Activated CD8-positive, alpha-beta memory T cell treated with anti-CD3 and anti-CD28 coated beads, Interleukin-2, amount 50 U/mL, for 4 hours (primary cell): ENCODE data around the gene KNDC1.

ENCODE experiments used
- DNase-seq: peaks from one replicate; pipeline ENCODE4 v3.0.0-alpha.2; 2020

Gene KNDC1

DNA sequence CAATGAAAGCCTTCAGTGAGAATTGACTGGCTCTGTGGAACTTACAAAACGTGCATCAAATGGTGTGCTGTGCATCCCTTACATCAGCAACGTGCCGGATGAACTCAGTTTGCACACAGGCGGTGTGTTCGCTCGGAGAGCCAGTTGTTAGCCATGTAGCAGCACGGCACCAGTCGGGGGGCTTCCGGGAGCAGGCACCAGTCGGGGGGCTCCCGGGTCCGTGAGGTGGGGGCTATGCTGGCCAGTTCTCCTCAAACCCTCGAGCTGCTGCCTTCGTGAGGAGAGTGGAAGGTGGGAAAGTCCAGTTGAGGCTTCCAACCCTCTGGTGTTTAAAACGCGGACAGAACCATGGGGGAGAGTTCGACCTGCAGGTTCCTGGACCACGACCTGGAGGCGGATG lies 35.1 kb downstream of the KNDC1 start:
- no peak for DNase-seq

DNA sequence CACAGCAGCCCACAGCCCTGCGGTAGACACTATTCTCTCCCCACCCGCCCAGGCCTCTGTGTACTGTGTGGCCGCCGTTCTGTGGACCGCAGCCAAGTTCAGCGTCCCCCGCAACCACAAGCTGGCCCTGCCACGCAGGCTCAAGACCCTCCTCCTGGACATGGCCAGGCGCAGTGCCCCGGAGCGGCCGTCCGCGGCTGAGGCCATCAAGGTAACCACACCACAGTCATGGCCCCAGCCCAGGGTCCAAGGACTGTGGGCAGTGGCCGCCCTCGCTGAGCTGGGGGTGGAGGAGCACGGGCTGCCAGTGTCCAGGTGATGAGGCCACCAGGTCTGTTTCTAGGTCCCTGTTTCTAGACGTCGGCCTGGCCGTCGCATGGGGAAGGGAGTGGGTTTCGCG lies 35.6 kb downstream of the KNDC1 start:
- DNase-seq, result no peak

DNA sequence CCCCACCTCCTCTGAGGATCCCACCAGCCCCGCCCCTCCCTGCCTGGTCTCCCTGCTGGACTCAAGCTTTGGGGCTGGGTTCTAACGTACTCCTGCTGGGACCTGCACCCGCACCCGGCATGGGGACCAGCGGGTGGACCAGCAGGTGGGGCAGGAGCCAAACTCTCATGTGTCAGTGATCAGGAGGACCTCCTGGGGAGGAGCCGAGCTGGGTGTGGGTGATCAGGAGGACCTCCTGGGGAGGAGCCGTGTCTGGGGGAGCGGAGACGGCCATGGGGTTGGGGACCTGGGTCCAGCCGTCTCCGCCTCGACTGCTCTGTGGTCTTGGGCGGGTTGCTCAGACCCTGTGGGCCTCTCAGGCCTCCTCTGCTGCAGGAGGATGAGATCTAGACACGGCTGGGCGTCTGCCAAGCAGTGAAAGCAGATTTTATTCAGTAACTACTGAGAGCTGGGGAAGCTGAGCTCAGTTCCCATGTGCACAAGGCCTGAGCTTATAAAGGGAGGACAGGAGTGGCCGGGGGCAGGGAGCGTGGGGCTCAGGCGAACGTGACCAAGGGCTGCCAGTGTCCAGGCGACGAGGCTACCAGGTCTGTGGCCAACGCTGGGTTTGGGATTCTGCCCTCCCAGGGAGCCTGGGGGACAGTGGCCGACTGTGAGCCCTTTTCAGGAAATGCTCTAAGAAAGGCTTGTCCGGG lies 36.3 kb downstream of the KNDC1 start:
- no peak for DNase-seq

DNA sequence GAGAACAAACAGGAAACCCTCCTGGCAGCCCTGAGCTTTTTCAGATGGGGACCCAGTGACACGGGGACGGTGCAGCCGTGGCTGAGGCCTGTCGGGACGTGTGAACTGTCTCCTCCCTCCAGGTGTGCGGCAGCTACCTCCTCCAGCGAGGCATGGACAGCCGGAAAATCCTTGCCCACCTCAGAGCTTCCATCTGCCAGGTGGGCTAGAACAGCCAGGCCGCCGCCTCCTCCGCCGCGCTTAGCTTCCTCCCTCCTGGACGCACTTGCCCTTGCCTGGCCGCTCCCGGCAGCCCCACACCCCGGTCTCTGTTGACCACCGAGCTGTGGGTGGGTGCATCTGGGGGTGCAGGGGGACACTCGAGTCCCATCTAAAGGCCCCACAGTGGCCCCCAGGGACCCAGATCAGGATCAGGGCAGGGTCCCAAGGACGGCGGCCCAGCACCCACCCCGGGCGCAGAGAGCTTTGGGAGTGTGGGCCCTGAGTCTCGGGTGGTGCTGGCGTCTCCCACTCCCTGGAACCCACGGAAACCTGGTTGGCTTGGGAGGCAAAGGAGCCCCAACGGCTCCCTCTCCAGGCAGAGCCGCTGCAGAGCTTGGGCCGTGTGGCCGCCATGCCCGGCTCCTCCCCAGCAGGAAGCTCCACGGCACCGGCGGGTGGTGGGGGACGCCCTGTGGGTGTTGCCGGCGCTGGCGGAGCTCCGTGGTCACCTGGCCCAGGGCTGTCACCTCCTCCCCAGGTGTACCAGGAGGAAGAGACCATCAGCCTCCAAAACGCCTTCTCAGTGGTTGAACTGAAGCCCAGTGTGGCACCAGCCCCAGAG lies 37.1 kb downstream of the KNDC1 start:
- no peak for DNase-seq

DNA sequence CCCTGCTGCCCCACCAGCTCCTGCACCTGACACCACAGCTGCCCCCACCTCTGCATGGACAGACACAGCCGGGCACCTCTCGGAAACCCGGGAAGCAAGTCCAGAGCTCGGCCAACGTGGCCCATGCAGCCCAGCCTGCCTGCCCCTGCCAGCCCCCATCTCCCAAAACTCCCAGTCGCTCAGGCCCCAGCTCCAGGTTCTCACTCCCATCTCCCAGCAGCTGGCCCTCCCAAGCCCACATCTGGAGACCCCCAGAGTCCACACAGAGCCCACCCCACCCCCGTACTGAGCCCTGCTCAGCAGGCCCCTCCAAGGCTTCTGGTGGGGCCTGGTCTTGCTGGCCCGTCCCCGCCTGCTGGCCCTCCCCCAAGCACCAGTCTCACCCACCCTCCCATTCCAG lies 37.8 kb downstream of the KNDC1 start:
- no peak for DNase-seq

DNA sequence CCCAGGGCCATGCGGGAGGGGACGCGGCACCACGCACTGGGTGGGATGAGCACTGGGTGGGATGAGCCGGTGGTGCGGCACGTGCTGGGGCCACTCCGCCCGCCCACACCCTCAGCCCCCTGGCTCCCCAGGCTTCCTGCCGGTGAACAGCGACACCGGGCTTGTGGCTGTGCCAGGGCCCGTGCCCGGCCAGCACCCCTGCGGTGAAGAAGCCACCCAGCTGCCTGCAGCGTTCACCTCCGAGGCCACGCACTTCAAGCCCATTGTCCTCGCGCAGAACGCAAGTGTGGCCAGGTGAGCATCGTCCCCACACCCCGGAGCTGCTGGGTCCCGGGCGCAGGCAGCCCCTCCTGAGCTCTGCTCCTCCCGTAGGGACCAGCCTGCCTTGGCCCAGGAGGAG lies 38.2 kb downstream of the KNDC1 start:
- DNase-seq, result no peak

DNA sequence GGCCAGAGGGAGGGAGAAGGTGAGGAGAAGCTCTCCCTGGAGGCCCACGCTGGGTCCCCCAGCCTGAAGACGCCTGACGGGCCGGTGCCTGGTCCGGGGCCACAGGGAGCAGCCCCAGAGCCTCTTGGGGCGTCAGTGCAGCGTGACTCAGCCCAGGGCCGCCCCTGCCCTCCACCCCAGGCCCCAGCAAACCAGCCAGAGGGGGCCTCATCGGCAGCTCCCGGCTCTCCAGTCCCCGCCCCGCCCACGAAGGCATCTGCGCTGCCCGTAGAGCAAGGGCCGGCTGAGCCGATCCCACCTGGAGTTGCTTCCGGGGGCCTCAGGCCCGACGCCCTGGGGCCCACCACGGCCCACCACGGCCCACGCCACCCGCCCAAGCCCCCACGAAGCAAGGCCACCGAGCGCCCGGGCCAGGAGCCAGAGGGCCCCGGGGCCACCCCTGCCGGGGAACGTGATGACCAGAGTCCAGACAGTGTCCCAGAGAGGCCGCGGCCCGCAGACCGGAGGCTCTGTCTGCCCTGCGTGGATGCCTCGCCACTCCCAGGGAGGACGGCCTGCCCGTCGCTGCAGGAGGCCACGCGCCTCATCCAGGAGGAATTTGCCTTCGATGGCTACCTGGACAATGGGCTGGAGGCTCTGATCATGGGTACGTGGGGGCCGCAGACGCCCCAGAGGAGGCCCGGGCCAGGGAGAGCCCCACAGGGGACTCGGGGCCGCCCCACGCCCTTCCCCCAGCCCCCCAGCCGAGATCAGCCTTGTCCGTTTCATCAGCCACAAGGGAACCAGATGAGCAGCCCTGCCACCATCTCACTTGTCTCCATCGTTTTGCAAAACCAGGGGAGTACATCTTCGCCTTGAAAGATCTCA lies 38.8 kb downstream of the KNDC1 start:
- no peak for DNase-seq

DNA sequence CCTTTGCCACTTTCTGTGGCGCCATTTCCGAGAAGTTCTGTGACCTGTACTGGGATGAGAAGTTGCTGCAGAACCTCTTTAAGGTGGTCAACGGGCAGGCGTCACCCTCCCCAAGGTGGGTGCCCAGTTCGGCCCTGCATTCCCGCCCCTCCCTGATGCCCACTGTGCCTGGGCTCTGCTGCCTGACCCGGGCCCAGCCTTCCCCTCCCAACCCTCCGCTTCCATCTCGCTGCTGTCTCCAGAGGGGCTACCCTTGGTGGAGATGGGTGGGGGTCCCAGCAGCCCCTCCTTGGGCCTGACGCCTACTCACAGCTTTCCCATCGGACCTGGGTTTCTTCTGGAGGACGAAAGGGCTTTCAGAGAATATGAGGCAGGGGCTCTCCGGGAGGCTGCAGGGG lies 39.5 kb downstream of the KNDC1 start:
- DNase-seq, result no peak

DNA sequence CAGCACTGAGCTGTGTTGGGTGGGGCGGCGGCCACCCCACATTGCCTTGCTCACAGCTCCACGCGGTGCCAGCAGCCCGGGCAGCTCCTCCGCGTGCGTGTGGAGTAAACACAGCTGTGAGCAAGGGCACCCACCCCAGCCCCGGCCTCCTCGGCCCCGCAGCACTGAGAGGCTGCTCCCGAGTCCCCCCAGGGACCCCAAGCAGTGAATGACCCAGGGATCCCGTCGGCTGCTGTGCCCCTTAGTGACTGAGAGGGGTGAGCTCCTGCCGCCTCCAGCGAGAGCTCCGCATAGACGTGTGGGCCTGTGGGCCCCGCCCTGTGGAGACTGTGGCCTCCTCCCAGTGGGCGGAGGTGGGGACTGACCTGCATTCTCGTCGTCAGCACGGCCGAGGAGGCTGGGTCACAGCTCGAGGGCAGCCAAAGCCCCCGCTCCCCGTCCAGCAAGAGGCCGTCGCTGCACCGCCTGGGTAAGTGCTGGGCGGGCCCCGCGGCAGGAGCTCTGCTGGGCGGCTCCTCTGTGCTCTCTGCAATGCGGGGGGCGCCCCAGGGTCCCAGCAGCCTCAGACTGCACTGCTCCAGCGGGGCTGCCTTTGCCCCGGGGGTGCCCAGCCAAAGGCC lies 40.1 kb downstream of the KNDC1 start:
- no peak for DNase-seq

DNA sequence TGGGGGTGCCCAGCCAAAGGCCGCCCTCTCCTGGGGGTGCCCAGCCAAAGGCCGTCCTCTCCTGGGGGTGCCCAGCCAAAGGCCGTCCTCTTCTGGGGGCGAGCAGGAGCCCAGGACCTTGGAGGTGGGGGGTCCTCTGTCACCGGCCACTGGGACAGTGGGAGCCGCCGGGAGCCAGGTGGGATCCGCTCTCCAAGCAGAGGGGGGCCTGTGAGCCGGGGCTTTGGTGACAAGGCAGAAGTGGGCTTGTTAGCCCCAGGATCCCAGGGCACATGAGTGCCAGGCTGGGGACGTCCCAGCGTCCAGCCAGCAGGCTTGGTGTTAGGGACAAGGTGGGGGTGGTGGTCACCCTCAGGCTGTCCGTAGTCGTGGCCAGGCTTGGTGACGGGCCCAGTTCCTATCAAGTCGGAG lies 40.6 kb downstream of the KNDC1 start:
- DNase-seq, result no peak

DNA sequence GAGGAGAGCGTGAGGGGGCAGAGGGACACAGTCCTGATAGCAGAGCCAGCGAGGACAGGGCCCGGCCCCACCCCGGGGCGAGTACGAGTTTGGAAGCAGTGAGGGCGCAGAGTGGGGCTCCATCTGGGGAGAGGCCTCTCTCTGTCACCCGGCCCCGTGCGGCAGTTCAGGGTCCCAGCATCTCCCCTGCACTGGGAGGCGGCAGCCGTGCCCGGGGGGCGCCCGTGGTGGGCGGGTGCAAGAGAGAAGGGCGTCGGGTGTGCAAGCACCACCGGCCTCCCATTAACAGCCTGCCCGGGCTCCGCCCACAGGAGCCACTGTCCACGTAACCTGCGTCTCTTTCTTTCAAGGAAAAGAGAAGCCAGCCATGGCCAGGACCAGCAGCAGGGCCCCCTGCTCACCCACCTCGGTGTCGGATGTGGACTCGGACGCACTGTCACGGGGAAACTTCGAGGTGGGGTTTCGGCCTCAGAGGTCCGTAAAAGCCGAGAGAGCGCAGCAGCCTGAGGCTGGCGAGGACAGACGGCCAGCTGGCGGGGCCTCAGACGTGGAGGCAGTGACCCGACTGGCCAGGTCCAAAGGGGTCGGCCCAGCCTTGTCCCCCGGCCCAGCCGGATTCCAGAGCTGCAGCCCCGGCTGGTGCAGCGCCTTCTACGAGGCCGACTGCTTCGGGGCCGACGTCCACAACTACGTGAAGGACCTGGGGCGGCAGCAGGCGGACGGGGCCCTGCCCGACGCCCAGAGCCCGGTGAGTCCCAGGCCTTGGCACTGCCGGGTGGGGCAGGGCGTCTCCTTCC lies 41.3 kb downstream of the KNDC1 start:
- DNase-seq, result no peak

DNA sequence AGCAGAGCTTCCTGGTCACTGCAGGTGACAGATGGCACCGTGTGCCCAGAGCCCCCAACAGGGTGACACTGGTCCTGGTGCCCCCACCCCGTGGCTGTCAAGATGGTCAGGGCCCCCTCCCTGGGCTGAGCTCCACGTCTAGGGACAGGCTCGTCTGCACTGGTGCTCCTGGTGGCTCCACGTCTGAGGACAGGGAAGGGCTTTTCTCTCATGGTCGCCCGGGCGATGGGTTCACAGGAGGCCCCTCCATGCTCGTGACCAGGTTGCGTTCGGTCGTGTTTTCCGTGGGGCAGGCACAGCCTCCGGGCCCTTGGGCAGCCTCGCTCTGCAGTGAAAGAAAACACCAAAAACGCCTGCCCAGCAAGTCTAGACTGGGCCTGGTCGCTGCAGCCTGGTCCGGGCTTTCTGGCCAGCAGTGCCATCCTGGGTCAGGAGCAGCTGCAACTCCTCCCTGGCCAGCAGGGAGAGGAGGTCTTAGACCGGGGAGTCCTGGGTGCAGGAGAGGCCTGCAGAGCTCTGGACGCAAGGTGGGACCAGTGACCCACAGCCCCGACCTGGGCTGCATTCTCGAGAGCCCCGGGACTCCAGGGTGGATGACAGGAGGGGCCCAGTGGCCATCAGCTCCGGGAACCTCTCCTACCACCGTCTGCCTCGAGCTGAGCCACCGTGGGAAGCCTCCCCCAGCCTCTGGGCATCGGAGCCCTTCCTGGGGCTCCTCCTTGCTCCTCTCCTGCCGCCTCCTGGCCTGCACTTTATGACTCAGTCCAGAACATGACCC lies 42.1 kb downstream of the KNDC1 start:
- no peak for DNase-seq

DNA sequence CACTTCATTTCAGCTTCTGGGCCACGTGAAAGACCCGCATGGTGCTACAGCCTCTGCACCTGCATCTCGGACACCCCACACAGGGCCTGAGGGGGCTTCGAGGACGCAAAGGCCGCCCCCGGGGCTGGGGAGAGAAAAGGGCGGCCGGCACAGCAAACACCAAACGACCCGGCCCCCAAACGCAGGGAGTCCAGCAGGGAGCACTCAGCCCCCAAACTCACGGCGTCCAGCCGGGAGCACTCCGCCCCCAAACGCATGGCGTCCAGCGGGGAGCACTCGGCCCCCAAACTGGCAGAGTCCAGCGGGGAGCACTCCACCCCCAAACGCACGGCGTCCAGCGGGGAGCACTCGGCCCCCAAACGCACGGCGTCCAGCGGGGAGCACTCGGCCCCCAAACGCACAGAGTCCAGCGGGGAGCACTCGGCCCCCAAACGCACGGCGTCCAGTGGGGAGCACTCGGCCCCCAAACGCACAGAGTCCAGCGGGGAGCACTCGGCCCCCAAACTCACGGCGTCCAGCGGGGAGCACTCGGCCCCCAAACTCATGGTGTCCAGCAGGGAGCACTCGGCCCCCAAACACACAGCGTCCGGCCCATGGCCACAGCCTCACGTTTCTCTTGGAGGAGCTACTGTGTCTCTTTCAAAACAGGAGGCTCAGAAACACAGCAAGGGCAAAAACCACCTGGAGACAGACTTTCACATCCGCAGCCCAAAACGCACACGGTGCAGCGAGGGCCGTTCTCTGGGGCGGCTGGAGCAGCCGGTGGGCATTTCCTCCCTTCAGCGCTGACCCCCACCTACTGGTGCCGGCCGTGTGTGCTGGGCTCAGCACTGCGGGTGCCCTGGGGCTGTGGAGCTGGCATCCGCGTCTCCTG lies 43.0 kb downstream of the KNDC1 start:
- DNase-seq, result no peak

DNA sequence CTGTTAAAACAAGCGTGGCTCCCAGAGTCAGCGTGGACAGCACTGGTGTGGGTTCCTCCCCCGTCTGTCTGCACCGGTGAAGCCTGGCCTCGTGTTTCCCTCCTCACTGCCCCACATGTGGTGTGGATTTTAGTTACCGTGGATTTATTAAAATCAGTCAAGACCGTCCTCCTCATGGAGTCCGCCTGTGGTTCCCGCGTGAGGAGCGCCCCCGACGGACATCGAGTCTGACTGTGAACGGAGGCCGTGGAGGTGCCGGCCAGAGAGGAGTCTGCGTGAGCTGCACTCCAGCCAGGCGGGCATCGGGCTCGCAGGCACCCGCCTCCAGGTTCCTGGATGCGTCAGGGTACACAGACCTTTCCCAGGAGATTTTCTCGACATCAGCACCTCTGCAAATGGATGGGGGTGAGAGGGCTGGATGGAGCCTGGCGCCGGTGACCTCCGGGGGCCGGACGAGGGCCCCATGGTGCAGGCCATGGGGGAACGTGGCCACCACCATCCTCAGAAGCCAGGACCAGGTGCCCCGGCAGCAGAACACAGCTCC lies 43.7 kb downstream of the KNDC1 start:
- DNase-seq, result no peak

DNA sequence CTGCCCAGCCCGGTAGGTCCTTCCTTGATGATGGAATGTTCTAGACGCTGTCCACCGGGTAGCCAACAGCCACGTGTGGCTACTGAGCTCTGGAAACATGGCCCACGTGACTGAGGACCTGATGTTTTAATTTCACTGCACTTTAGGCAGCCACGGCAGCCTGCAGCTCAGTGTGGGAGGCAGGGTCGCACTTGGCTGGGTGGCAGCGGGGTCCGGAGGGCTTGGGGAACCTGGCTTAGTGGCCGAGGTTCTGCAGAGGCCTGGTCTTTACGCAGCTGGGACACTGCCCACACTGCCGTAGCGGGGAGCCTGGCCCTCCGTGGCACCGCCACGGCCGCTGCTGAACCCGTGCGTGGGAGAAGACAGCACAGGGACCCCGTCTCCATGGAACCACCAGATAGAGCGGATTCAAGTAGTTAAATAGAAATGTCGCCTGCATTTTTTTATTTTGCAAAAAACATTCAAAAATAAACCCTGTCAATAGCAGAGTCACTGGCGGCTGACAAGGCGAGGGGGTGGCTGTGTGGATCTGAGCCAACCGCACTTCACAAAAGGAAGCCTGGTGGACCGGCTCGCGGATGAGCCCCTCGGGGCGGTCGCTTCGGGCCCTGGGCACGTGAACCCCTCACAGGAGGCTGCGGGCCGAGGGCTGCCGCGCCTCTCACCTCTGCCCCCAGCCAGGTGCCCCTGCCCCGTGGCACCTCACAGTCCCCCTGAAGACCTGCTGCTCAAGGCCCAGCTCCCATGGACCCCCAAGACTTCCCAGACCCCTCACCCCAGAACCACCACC lies 44.4 kb downstream of the KNDC1 start:
- DNase-seq, result no peak

DNA sequence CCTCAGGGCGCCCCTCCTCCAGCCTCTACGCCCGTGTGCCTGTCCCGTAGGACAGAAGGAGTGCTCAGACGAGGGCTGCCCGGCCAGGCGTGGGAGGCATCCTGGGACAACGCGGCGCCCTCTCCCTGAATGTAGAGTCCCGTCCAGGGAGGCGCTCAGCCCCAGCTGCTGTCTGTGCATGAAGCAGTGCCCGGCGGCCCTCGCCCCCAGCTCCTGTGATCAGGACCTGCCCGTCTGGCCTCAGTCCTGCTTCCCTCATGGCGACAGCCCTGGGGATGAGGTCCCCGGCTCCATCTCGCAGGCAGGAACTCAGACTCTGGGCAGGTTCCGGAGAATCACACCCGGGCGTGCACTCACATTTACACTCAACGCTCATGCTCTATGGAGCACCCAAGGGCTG lies 45.1 kb downstream of the KNDC1 start:
- DNase-seq, result no peak

DNA sequence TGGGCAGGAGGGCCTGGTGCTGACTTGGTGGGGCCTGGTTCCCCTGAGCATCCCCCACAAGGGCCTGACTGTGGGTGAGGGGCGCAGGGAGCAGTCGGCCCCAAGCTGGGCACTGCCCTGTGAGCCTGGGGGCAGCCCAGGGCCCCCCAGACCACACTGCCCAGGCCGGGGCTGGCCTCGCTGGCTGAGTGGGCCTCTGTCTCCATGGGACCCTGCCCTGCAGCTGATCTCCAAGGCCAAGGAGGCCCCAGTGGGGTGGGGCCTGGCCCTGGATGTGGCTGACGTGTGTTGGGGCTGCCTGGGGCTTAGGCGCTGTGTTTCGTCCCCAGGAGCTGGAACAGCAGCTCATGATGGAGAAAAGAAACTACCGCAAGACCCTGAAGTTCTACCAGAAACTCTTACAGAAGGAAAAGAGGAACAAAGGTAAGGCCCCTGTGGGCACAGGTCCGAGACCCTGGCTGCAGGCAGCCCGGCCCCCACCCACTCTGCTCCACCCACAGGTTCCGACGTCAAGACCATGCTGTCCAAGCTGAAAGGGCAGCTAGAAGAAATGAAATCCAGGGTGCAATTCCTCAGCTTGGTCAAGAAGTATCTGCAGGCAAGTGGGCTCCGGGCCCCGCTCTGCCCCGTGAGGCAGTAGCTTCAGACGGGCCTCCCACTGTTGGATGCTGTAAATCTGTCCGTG lies 46.5 kb downstream of the KNDC1 start:
- DNase-seq, result no peak

DNA sequence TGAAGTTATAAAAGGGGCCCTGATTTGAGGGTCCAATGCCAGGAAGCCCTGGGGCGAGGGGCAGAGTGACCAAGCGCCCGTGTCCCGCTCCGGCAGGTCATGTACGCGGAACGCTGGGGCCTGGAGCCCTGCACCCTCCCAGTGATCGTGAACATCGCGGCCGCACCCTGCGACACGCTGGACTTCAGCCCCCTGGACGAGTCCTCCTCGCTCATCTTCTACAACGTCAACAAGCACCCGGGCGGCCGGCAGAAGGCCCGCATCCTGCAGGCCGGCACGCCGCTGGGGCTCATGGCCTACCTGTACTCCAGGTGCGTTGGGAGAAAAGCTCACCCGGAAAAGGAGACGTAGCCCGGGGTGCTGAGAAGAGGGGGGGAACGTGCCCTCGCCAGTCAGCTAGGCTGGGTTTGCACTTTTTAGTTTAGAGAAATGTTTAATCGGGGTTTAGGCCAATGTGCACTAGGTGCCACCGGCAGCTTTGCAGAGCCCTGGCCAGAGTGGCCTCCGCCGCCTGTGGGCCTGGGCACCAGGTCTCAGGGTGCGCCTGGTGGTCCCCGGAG lies 47.1 kb downstream of the KNDC1 start:
- no peak for DNase-seq
